Choroid plexus epithelial cell (primary cell): ENCODE measurements around the gene SEMA4G.

Experiments used
- DNase-seq: peaks from one replicate; pipeline ENCODE4 v3.0.0-alpha.2; 2010; ENCODE audit warnings: low read depth
- H3K4me3 ChIP-seq: 2 replicates; pipeline ENCODE4 v1.5.1; 2011; ENCODE audit warnings: low read depth, mild to moderate bottlenecking, control low read depth, low read length, moderate library complexity
- CTCF ChIP-seq: conservative IDR thresholded peaks from 2 replicates; pipeline ENCODE4 v1.5.1; 2011; ENCODE audit warnings: low read depth, mild to moderate bottlenecking, control low read depth, inconsistent platforms, low read length, moderate library complexity

The SEMA4G gene

GRCh38 chr10:101018600-101019439 is 49.5 kb downstream of the SEMA4G start:
- DNase-seq: peak; percentile 93
- TF ChIP-seq CTCF: peak; percentile 81
- H3K4me3 ChIP-seq: peak overlapping the region; percentile 22
